HG02623 (cell line): ENCODE results near the gene PRDM1.
A peak's percentile ranks its signal among the peaks of the same experiment; 100 is the strongest.
"Not testable (repeated sequence)": the region's sequence is repeated elsewhere in the genome, so short reads cannot be mapped to it uniquely, and the experiment has no call there.

Experiments
- ATAC-seq: cut with Tn5 transposase; IDR thresholded peaks from one replicate; pipeline ENCODE4 v1.9.1; 2021; ENCODE audit warnings: moderate library complexity; ENCODE audit not compliant: unreplicated experiment

PRDM1 gene

DNA sequence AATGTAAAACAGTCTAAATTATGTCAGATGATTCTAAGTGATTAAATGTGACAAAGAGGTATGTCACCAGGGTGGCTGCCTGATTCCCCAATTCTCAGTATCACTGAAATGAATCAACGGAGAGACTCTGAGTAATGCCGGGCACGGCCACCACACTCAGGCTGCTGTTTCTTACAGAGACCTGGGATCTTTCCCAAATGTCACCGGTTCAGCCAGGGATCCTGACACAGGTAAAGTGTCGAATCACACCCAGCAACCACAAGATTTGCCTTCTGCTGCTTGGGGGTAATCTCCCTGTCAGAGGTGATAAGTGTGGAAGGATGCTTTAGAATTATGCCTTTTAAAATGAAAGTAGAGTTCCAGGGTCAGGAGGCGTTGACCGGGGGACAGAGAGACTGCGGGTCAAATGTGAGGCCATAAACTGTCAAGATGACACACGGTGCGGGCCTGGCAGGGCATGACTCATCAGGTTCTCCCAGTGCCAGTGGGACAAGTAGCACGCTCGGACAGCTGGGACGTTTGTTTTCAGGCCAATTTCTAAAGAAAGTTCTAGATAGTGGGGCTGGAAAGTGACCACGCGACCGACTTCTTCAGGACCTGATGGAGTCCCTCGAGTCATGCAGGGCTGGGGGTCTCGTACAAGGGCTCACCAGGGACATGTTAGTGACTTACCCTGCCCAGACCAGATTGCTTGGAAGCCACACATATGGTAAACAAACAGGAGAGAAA, 48.9 kb downstream of the PRDM1 start:
- no peak for ATAC-seq

DNA sequence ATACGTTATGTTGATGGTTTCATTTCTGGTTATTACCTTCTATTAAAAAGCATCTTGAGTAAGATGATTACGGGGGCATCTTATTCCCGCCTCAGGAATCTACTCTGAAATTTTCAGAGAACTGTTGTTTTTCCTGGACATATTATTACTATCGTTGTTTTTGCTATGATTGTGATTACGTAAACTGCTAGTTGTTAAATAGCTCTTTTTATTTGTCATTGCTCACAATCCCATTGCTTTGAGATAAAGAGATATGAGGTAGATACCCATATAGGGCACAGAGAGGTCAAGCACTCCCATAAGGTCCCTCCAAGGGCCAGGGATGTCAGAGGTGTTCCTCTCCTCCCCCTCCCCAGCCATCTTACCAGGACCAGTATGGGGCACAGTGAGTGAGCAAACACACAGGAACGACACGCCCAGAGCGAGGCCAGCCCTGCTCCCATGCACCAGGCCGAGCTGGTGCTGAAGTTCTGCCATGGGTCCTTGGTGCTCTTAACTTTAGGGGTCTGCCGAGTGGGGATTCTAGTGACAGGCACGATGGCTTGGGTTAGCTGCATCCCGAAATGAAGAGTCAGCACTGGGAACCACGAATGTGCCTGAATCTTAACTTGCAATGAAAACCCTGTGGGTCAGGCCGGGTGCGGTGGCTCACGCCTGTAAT, 49.9 kb downstream of the PRDM1 start:
- ATAC-seq = no peak

DNA sequence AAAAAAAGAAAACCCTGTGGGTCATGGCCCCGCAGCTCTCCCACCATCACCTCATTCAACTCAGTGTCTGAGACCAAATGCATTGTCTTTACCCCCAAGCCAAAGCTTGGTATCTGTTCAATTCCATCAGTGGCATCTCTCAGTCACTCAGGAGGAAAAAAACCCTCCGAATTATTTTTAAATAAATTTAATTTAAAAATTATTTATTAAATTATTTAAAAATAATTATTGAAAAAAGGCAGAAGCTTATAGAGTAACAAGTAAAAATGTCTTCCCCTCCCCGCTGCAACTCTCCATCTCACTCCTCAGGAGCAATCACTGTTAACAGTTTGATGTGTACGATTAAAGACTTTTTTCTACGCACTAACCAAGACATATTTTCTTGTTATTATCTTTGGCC, 50.7 kb downstream of the PRDM1 start:
- no peak for ATAC-seq

DNA sequence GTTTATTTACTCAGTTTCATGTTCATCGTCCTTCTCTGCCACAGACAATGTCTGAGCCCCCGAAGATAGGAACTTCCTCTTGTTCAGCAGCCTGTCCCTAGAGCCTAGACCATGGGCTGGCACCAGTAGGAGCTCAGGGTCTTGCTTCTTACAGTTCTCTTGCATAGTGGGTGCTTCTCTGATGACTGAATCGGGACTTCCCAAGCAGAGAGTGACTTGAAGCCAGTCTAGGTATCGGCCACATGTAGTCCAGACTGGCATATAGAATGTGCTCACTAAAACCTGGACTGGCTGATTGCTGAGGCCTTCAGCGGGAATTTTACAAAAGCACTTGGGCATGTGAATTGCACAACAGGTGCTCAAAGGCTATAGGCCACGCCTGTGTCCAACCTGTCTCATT, 52.0 kb downstream of the PRDM1 start:
- ATAC-seq = no peak

DNA sequence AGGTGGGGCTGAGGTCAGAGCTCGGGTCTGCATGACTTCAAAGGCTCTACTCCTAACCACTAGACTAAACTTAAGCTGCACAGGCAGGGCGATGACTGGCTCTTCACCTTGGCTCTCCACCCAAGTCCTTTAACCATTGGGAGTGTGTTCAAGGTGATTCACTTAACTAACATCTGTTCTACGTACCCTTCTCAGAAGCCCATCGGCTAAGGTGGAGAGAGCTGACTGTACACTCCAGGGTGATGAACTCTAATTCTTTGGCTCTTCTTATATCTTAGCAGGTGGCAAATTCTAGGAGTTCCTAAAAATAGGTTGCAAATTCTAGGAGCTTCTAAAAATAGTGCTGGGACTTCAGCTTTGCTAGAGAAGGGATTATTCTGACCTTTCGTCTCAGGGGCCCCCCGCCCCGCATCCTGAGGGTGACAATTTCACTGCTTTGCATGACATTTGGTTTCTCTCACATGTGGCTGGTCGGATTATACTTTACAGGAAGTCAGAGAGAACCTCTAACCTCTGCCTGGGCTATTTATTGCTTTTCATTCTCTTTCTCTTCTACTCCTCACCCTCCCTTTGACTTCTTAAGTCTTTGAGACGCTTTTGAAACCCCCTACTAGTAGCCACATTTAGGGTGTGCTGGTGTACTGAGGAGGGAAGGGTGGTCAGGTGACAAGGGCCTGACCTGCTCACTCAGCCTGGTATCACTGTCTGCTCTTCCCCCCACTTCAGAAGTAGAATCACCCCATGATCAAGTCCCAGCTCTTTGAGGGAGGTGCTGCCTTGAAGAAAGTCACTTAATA, 55.5 kb downstream of the PRDM1 start:
- ATAC-seq = peak; percentile 75

DNA sequence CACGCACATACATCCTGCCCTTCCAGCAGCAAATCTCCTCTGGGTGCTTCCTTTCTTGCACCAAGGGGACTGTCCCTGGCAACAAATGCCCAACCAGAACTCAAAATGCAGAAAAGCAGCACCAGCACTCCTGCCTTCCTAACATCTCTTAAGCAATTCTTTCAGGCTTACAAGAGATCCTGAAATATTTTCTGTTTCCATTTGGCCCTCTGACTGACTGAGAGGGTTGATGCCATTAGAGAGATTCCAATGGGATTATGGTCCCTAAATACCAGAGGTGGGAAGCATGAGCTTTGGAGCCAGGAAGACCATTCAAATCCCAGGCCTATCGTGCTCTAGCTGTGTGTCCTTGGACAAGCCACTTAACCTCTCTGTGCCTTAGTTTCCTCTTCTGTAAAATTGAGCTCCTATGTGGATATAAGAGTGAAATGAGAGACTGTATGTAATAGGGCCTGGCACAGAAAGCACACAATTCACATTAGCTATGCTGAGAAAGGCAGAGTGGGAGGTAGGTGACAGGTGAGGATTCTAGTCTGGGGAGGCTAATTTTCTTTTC, 56.8 kb downstream of the PRDM1 start:
- no peak for ATAC-seq

DNA sequence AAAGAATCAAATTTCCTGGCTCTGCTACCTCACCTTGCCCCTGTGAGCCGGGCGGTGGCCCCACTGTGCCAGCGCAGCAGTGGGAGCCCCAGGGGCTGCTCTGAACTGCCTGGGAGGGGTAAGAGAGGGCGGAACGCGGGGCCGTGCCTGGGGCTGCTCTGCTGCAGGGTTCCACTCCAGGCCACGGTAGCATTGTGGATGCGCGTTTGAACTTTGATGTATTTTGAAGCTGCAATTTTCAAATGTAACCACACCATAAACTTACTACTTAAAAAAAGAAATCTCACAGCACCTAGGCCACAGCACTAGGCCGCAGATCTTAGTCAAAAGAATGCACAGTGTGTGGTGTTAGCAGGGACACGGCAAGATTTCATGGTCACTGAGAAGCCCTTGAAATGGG, 57.5 kb downstream of the PRDM1 start:
- ATAC-seq = no peak

DNA sequence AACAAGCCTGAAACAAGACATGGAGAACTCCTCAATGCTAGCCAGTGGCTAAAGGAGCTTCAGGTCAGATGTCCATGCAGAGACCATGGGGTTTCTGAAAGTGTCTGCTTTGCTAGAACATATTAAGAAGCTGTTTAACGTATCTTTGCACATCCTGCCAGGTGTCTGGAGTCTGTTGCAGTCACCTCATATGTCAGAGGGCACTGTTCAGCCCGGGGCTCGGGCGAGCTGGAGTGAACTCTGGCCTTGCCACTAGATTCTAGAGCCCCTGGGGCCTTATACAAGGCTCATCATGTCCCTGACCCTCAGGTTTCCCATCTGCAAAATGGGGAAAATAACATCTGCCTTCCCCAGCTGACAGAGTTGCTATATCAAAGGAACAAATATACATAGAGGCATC, 59.0 kb downstream of the PRDM1 start:
- ATAC-seq = no peak

DNA sequence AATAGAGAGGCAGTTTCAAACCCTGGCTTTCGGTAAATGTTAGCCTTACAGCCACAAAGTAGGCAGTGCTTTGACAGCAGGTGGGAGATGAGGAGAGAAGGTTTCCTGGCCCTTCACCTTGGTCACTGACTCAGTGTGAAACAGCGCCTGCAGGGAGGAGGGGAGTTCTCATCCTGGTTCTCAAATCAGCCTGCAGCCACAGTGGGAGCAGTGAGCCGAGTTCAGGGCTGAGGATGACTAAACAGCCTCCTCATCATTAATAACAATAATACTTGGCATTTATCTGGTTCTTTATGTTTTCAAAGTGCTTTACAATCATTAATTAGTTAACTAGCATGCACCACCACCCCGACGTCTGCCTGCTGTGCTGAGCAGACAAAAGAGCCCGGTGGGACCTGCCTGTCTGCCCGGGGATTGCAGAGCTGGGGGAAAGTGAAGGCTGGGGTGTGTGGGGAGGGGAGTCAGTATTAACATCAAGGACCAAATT, 59.6 kb downstream of the PRDM1 start:
- ATAC-seq = peak; percentile 23

DNA sequence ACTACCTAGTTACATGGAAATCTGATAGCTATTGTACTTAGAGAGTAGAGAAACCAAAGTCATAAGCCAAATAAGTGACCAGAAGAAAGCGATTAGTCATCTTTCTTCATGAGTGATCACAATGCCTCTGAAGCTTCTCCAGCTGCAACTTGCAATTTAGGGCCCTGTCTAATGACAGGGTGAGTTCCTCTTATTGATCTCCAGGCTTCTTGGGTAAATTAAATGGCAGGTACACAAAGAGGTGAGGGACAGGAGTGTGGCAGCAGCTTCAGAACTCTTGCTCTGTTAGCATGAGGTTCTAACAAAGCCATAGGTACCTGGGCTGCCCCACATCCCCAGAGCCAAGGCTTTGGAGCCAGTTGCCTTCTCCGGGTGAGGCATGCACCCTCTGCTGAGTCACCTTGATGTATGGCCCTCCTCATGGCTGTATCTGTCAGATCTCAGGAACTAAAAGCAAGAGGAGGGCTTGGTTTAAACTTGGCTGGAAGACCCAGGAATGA, 60.8 kb downstream of the PRDM1 start:
- no peak for ATAC-seq

DNA sequence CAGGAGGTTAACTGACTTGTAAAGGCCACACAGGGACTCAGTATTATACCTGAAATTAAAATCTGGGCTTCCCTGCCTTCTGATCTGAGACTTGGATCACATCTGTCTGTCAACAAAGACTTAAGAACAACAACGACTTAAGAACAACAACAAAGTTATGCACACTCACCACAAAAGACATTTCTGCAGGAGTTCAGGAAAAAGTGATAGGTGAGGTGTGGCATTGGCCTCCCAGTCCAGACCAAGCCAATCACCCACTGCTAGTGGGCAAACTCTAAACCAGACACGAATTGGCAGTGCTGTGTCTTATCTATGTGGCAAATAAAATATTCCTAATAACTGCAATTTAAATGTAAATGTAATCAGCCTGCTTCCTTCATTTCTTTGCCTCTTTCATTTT, 61.3 kb downstream of the PRDM1 start:
- no peak for ATAC-seq

DNA sequence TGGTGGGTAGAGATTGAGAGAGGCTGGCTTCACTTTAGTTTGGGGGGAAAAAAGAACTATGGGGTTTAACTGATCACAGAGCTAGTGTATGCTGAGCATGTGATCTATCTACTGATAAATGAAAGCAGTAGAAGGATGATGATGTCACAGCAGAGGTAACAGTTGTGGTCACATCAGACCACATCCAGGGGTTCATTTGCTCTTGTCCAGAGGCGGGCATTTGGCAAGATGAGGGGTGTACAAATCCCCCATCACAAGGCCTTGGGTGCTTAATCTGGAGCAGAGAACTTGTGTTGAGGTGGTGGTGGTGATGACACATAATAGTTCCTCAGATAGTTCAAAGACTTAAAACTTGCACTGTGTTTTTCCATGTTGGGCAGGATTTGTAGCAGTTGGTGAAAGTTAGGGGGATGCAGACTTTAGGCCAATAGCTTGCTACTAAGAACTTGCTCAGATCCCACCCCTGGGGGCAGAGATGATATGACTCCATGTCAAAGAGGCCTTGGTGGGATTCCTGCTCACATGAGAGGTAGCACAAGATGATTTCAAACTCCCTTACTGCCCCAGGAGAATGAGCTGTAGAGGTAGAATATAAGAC, 63.4 kb downstream of the PRDM1 start:
- no peak for ATAC-seq

DNA sequence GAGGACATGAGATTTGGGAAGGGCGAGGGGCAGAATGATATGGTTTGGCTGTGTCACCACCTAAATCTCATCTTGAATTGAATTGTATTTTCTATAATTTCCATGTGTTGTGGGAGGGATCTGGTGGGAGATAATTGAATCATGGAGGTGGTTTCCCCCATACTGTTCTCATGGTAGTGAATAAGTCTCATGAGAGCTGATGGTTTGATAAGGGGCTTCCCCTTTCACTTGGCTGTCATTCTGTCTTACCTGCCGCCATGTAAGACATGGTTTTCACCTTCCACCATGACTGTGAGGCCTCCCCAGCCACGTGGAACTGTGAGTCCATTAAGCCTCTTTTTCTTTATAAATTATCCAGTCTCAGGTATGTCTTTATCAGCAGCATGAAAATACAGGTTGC, 66.3 kb downstream of the PRDM1 start:
- ATAC-seq = not testable (repeated sequence)

DNA sequence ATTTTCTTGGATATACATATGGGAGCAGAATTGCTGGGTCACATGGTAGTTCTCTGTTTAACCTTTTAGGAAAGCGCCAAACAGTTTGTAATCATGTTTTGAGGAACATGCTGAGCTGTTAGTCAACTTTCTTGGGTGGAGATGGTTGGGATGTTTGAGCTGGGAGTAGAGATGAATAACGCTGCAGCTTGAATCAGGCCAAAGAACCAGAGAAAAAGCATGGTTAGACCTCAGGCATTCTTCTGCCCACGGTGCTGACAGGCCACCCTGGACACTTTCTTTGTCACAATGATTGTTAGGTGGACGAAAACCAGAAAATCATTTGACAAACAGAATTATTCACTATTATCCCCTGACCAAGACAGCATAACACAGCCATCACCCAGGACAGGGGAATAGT, 66.8 kb downstream of the PRDM1 start:
- no peak for ATAC-seq

DNA sequence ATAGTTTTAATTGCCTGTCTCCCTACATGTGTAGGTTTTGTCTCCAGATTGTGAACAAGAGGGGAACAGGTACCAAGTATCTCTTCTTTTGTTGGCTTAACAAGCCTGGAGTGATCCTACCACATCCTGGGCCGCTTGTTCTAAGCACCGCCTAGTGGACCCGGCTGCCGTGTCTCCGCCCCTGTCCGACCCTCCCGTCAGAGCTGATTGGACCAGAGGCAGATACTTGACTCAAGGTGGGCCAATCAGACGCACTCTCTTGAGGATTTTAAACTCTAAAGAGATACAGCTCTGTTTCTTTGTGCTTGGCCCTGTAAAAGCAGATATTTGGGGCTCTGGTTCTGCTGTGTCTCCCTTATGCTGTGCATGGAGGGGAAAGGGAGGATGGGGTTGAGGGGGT, 68.2 kb downstream of the PRDM1 start:
- ATAC-seq = no peak

DNA sequence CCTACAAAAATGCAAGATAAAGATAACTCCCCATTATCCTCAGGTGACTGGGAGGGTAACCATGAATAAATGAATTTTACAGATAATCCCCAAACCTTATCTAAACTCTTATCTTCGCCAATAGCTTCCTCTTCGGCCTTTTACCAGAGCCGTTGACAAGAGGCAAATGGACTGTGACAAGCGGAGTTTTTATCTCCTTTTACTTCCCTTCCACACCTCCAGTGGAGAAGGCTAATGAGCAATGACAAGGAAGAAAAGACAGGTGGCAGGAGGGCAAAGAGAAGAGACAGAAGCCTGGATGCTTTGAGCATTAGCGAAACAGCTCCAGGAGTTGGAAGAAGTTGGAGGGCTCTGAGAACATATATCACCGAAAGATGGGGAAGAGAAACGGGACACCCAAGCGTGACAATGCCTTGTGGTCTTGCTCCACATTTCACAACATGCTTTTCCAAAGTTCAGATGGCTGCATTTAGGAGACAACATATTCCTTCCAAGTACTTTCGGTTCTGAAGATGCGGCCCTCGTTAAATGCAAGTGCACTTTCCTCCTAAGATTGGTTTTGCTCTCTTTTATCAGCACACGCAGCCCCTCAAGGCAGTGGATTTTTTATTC, 69.2 kb downstream of the PRDM1 start:
- ATAC-seq = no peak

DNA sequence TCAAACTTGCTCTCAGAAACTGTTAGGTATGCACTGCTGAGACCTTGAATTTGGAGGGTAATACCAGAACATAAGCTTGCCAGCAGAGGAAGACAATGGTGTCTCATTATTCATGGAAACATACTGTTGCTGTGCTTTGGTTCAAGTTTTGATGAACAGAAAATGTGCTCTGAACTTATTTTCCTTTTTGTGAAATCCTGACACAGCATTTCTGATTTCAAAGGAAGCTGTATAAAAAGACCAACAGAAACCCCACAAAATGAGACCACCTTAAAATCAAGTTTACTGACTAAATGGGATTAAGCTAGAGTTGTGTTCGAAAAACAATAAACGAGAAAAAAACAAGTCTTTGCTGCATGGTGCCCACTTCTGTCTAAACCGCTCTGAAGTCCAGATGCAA, 70.3 kb downstream of the PRDM1 start:
- no peak for ATAC-seq

DNA sequence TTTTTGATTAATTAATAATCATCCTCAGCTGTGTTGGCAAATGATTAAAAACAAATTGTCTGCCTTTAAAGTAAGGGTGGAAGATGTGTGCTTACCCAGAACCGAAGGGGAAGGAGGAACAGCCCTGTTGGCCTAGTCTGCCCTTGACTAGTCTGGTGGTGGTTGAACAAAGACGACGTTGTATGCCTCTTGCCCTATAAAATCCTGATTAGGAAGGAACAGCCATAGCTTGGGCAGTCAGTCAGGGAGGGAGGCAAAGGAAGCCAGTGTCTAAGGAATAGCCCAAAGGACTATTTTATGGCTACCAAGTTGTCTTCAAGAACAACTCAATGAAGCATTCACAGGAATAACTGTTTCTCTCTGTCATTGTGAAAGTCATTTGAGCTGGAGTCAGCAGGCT, 70.7 kb downstream of the PRDM1 start:
- no peak for ATAC-seq

DNA sequence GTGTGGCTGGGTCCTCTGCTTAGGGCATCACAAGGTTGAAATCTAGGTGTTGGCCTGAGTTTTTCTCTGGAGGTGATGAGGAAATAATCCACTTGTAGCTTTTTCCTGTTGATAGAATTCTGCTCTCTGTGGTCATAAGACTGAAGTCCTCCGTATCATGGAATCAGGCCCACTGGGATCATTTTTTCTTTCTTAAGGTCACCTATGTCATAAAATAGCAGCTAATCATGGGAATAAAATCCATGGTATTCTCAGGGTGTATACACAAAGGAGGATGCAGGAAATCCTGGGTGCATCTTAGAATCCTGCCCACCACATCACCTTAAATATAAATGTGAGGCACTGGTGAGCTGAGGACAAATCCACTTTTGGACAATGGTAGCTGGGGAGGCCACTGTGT, 72.7 kb downstream of the PRDM1 start:
- no peak for ATAC-seq
